ENCODE results near the gene JUNB.
A peak's percentile ranks its signal among the peaks of the same experiment; 100 is the strongest.

The JUNB gene

GRCh38 chr19:12782424-12783290 lies 8.6 kb upstream of the JUNB start:
- H3K4me1 ChIP-seq (ENCODE audit: control insufficient read depth in 1 of 2, insufficient read depth in 1 of 2, low read depth in 1 of 2, low read length in 1 of 2): peaks cover 90 to 91% of the 10 kb centered on the region in 2 experiments

DNA sequence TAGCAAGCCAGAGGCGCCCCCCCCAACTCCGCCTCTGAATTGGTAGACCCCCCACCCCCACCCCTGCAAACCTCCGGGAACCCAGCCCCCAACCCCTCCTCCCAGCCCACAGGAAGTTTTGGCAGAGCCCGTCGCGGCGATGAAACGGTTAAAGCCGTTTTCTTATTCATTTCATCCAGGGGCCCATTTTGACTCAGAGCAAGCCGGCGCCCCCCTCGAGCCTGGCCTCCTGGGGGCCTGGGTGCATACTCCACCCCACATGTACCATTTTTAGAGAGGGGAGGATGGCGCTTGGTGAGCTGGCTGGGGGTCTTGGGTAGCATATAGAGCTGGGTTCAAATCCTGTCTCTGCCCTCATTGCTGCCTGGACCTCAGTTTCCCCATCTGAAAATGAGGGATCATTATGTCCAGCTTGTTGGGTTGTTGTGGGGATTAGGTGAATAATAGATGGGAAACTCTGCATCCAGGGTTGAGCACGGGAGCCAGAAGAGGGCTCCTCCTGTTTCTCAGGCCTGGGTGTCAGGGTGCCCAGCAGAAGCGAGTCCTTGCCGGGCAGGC lies 7.9 kb upstream of the JUNB start:
- Histone ChIP-seq H3K27me3 (no peaks in the 10 kb centered on the region), H3K4me3 (ENCODE audit: low read depth in 1 of 2, low read length in 1 of 2) (peak overlapping the region; percentile 63 to 64), H3K27ac (peak overlapping the region; percentile 100), H3K4me1 (ENCODE audit: control insufficient read depth in 1 of 2, insufficient read depth in 1 of 2, low read depth in 1 of 2, low read length in 1 of 2) (peaks cover 91 to 92% of the 10 kb centered on the region in 2 experiments), H3K9me3 (no peaks in the 10 kb centered on the region), H3K36me3 (no peaks in the 10 kb centered on the region)
- no peak for TF ChIP-seq CTCF (IDR thresholded peaks at IDR 0.05)

More at GRCh38 chr19:12782424-12783290, 8.6 kb upstream of the JUNB start:
- Histone ChIP-seq H3K4me3 (ENCODE audit: low read depth in 1 of 2, low read length in 1 of 2) (peak overlapping the region; percentile 63 to 64), H3K36me3 (no peaks in the 10 kb centered on the region), H3K27ac (peak overlapping the region; percentile 100), H3K9me3 (no peaks in the 10 kb centered on the region), H3K27me3 (no peaks in the 10 kb centered on the region)
- TF ChIP-seq CTCF (IDR thresholded peaks at IDR 0.05): peak; percentile 51

DNA sequence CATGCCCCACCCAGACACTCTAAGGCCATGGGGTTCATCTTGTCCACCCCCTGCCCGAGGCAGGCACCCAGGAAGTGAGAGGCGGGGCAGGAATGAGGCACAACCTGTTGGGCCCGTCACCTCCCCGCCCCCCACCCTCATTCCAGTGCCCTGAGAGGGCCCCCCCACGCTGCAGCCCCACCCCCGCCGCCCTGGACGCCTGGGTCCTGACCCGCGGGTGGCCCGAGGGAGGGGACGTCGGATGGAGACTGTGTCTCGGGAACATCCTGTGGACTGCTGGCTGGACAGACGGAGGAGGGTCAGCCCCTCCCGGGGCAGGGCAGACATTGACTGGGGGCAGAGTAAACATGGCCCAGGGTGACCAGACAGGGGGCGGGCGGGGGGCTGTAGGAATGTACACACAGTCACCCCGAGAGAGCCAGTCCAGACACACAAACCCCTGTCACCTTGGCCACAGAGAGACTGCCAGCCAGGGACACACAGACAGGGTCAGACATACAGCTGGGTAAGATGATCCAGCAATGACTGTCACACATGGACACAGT lies 7.4 kb upstream of the JUNB start:
- Histone ChIP-seq H3K4me3 (ENCODE audit: low read depth in 1 of 2, low read length in 1 of 2) (peak overlapping the region; percentile 49 to 64), H3K27ac (peak overlapping the region; percentile 100), H3K4me1 (ENCODE audit: control insufficient read depth in 1 of 2, insufficient read depth in 1 of 2, low read depth in 1 of 2, low read length in 1 of 2) (peaks cover 90 to 92% of the 10 kb centered on the region in 2 experiments), H3K9me3 (no peaks in the 10 kb centered on the region), H3K27me3 (no peaks in the 10 kb centered on the region), H3K36me3 (no peaks in the 10 kb centered on the region)
- TF ChIP-seq CTCF (IDR thresholded peaks at IDR 0.05): no peak

DNA sequence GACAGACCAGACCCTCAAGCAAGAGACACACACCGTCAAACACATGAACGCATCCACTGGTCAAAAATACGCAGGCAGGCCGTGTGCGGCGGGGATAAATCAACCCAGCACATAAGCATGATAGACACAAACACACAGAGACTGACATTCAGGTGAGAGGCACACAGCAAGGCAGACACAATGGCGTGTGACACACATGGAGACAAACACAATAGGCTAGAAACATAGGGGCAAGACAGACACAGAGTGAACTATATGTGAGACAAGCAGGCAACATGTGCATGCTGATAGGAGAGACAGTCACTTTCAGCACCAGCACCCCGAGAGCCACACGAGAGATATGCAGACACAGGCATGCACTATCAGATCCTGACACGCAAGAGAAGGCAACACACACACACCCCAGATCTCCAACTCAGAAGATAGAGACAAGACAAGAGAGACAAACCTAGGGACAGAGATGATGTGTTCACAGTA lies 6.9 kb upstream of the JUNB start:
- no peak for TF ChIP-seq CTCF (IDR thresholded peaks at IDR 0.05)
- H3K4me1 ChIP-seq (ENCODE audit: control insufficient read depth in 1 of 2, insufficient read depth in 1 of 2, low read depth in 1 of 2, low read length in 1 of 2): peaks cover 85 to 92% of the 10 kb centered on the region in 2 experiments
- H3K27ac ChIP-seq: peak overlapping the region; percentile 100
- H3K27me3 ChIP-seq: no peaks in the 10 kb centered on the region
- peak overlapping the region; percentile 49 to 99 for H3K4me3 ChIP-seq (ENCODE audit: low read depth in 1 of 2, low read length in 1 of 2)
- H3K9me3 ChIP-seq: no peaks in the 10 kb centered on the region
- no peaks in the 10 kb centered on the region for H3K36me3 ChIP-seq

- peaks cover 80 to 87% of the 10 kb centered on the region in 2 experiments for H3K4me1 ChIP-seq (ENCODE audit: control insufficient read depth in 1 of 2, insufficient read depth in 1 of 2, low read depth in 1 of 2, low read length in 1 of 2)
- TF ChIP-seq CTCF (IDR thresholded peaks at IDR 0.05): no peak
- no peaks in the 10 kb centered on the region for H3K27me3 ChIP-seq
- H3K27ac ChIP-seq: peak overlapping the region; percentile 100
- peak overlapping the region; percentile 49 to 99 for H3K4me3 ChIP-seq (ENCODE audit: low read depth in 1 of 2, low read length in 1 of 2)
- no peaks in the 10 kb centered on the region for H3K9me3 ChIP-seq
- H3K36me3 ChIP-seq: no peaks in the 10 kb centered on the region
Measured at GRCh38 chr19:12784871-12785430, 6.3 kb upstream of the JUNB start.

Data from neutrophil (primary cell).